ELF-1 (cell line): ENCODE results near the gene LIF.

Source experiments
- DNase-seq: peaks from one replicate; pipeline ENCODE4 v3.0.0-alpha.2; 2016; ENCODE audit warnings: low read depth, low spot score

Gene LIF

DNA sequence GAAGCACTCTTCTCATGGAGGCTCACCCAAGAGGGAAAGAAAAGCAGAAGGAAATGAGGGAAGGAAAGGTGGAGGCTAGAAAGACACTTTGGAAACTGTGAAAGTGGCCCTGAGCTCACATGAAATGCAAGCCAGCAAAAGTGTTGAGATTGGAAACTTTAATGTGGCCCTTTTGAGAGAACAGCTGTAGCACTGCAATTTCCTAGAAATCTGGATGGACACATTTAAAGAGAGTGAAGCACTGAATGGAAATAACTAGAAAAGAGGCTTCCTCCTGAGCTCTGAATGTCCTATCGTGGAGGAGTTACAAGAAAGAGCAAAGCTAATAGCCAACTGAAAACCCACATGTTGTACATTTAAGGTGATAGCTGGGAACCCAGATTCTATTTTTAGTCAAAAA, 56.0 kb downstream of the LIF start:
- no peak for DNase-seq
